Measurements from ENCODE around the gene NT5DC2. TPM values are rescaled to one million over a fixed set of nuclear protein-coding genes. Genes with fewer than 3 reads are reported as not detected.

Gene NT5DC2
- total and polyA plus RNA-seq, 2 experiments from 2014 or later: 166 to 167 TPM

GRCh38 chr3:52519445-52520140 lies 14.1 kb downstream of the NT5DC2 start:
- no peaks in the 10 kb centered on the region for H3K27me3 ChIP-seq

GRCh38 chr3:52518723-52519444 lies 14.8 kb downstream of the NT5DC2 start:
- H3K9me3 ChIP-seq (ENCODE audit: low read depth): no peaks in the 10 kb centered on the region
- no peaks in the 10 kb centered on the region for H3K9me2 ChIP-seq (replicated peaks; ENCODE audit: insufficient read depth)
- no peaks in the 10 kb centered on the region for H4K20me1 ChIP-seq (ENCODE audit: insufficient read depth, poor library complexity, severe bottlenecking)
- TF ChIP-seq CTCF (IDR thresholded peaks at IDR 0.05; ENCODE audit: poor library complexity) (no peak), EZH2 (IDR thresholded peaks at IDR 0.05; ENCODE audit: borderline replicate concordance) (no peak), EZH2phosphoT487 (IDR thresholded peaks at IDR 0.05; ENCODE audit: low read depth, severe bottlenecking, unreplicated experiment) (no peak)
- DNase-seq (ENCODE audit: low spot score): no peak
- H3K4me2 ChIP-seq: no peak overlapping the region
- H3K27ac ChIP-seq: no peak overlapping the region
- no peak overlapping the region for H2AFZ ChIP-seq
- no peaks in the 10 kb centered on the region for H3K79me2 ChIP-seq
- H3K4me3 ChIP-seq: no peak overlapping the region
- no peaks in the 10 kb centered on the region for H3K36me3 ChIP-seq (replicated peaks; ENCODE audit: insufficient read depth, low read depth)
- 59% methylated on average over 30 of the region's 50 CpGs for WGBS (ENCODE audit: low lambda C conversion rate, missing lambda C conversion rate)
- H3K27me3 ChIP-seq: no peaks in the 10 kb centered on the region
- no peaks in the 10 kb centered on the region for H3K4me1 ChIP-seq (ENCODE audit: insufficient read depth)

More at GRCh38 chr3:52519445-52520140, 14.1 kb downstream of the NT5DC2 start:
- no peak for DNase-seq (ENCODE audit: low spot score)
- no peaks in the 10 kb centered on the region for H3K36me3 ChIP-seq (replicated peaks; ENCODE audit: insufficient read depth, low read depth)
- H3K27ac ChIP-seq: no peak overlapping the region
- TF ChIP-seq EZH2 (IDR thresholded peaks at IDR 0.05; ENCODE audit: borderline replicate concordance) (no peak), EZH2phosphoT487 (IDR thresholded peaks at IDR 0.05; ENCODE audit: low read depth, severe bottlenecking, unreplicated experiment) (no peak), CTCF (IDR thresholded peaks at IDR 0.05; ENCODE audit: poor library complexity) (no peak)
- no peak overlapping the region for H3K4me2 ChIP-seq
- H3K79me2 ChIP-seq: no peaks in the 10 kb centered on the region
- H2AFZ ChIP-seq: no peak overlapping the region
- H3K9me3 ChIP-seq (ENCODE audit: low read depth): no peaks in the 10 kb centered on the region
- WGBS (ENCODE audit: low lambda C conversion rate, missing lambda C conversion rate): 89% methylated on average over 22 of the region's 22 CpGs
- H3K4me1 ChIP-seq (ENCODE audit: insufficient read depth): no peaks in the 10 kb centered on the region
- no peak overlapping the region for H3K4me3 ChIP-seq
- no peaks in the 10 kb centered on the region for H3K9me2 ChIP-seq (replicated peaks; ENCODE audit: insufficient read depth)
- no peaks in the 10 kb centered on the region for H4K20me1 ChIP-seq (ENCODE audit: insufficient read depth, poor library complexity, severe bottlenecking)

- H3K4me1 ChIP-seq (ENCODE audit: insufficient read depth): no peaks in the 10 kb centered on the region
- no peak for TF ChIP-seq EZH2 (IDR thresholded peaks at IDR 0.05; ENCODE audit: borderline replicate concordance)
- no peak for TF ChIP-seq CTCF (IDR thresholded peaks at IDR 0.05; ENCODE audit: poor library complexity)
- TF ChIP-seq EZH2phosphoT487 (IDR thresholded peaks at IDR 0.05; ENCODE audit: low read depth, severe bottlenecking, unreplicated experiment): no peak
- no peak overlapping the region for H3K4me2 ChIP-seq
- H3K9me2 ChIP-seq (replicated peaks; ENCODE audit: insufficient read depth): no peaks in the 10 kb centered on the region
- no peak overlapping the region for H3K27ac ChIP-seq
- no peaks in the 10 kb centered on the region for H3K27me3 ChIP-seq
- no peaks in the 10 kb centered on the region for H3K36me3 ChIP-seq (replicated peaks; ENCODE audit: insufficient read depth, low read depth)
- no peaks in the 10 kb centered on the region for H4K20me1 ChIP-seq (ENCODE audit: insufficient read depth, poor library complexity, severe bottlenecking)
- WGBS (ENCODE audit: low lambda C conversion rate, missing lambda C conversion rate): 89% methylated on average over 25 of the region's 25 CpGs
- no peak for DNase-seq (ENCODE audit: low spot score)
- no peaks in the 10 kb centered on the region for H3K79me2 ChIP-seq
- no peak overlapping the region for H2AFZ ChIP-seq
- no peaks in the 10 kb centered on the region for H3K9me3 ChIP-seq (ENCODE audit: low read depth)
- no peak overlapping the region for H3K4me3 ChIP-seq
These were observed 15.6 kb downstream of the NT5DC2 start for GRCh38 chr3:52517796-52518722.
